PC-3 (cell line): ENCODE results near the gene GPR149. TPM values are rescaled to one million over a fixed set of nuclear protein-coding genes. Genes with fewer than 3 reads are reported as not detected.

Experiments used
- ATAC-seq: fragments of 200-7000 bp; cut with Tn5 transposase; 2 replicates; pipeline ENCODE4 v1.9.1; 2020; ENCODE audit warnings: mild to moderate bottlenecking, moderate library complexity
- BruUV-seq: library from RNA; stranded (reverse); fragments of 400-500 nt; replicated peaks from 2 replicates; lab custom pipeline; 2021; lab: Mats Ljungman, UMichigan
- CTCF ChIA-PET: fragments of 300-600 bp; sonication (Branson Sonifier 250); formaldehyde crosslinking; loops from one replicate; lab custom pipeline; 2022; ENCODE audit warnings: antibody characterized with exemption; lab: Charles Lee
- POLR2A ChIA-PET: fragments of 300-600 bp; sonication (Branson Sonifier 250); formaldehyde crosslinking; loops from one replicate; lab custom pipeline; 2022; ENCODE audit warnings: antibody characterized with exemption; ENCODE audit not compliant: unreplicated experiment; lab: Charles Lee
- DNase-seq: peaks from one replicate; pipeline ENCODE4 v3.0.0-alpha.2; 2015
- H2AFZ ChIP-seq: fragments of 300-600 bp; sonication (generic); 2 replicates; pipeline ENCODE4 v1.6.0; 2016; ENCODE audit warnings: antibody characterized with exemption, low read length
- H3F3A ChIP-seq: fragments of 300-600 bp; sonication (generic); one replicate; pipeline ENCODE4 v1.6.0; 2017; ENCODE audit warnings: antibody characterized with exemption, low read length, control low read depth, mild to moderate bottlenecking; ENCODE audit not compliant: unreplicated experiment
- H3K27ac ChIP-seq: fragments of 300-600 bp; sonication (generic); 2 replicates; pipeline ENCODE4 v1.5.1; 2016; ENCODE audit warnings: mild to moderate bottlenecking, low read length
- H3K27me3 ChIP-seq: fragments of 300-600 bp; sonication (generic); 2 replicates; pipeline ENCODE4 v1.6.1; 2016; ENCODE audit warnings: low read length, mixed read lengths
- H3K36me3 ChIP-seq: fragments of 300-600 bp; sonication (generic); 2 replicates; pipeline ENCODE4 v1.6.1; 2016; ENCODE audit warnings: low read depth, mixed run types, low read length, mixed read lengths
- H3K4me1 ChIP-seq: fragments of 300-600 bp; sonication (generic); 2 replicates; pipeline ENCODE4 v1.5.1; 2016; ENCODE audit warnings: low read length; ENCODE audit not compliant: insufficient read depth
- H3K4me2 ChIP-seq: fragments of 300-600 bp; sonication (generic); 2 replicates; pipeline ENCODE4 v1.6.0; 2016; ENCODE audit warnings: low read length
- H3K4me3 ChIP-seq: fragments of 300-600 bp; sonication (generic); 2 replicates; pipeline ENCODE4 v1.5.1; 2016; ENCODE audit warnings: mild to moderate bottlenecking, low read length, mixed read lengths
- H3K79me2 ChIP-seq: fragments of 300-600 bp; sonication (generic); 2 replicates; pipeline ENCODE4 v1.6.1; 2017; ENCODE audit warnings: low read length, mixed read lengths
- H3K9ac ChIP-seq: fragments of 300-600 bp; sonication (generic); 2 replicates; pipeline ENCODE4 v1.6.0; 2016; ENCODE audit warnings: mild to moderate bottlenecking, low read length
- H3K9me2 ChIP-seq: fragments of 300-600 bp; sonication (generic); replicated peaks from 2 replicates; pipeline ENCODE4 v1.6.1; 2016; ENCODE audit warnings: mixed run types, low read length, mixed read lengths
- H3K9me3 ChIP-seq: fragments of 300-600 bp; sonication (generic); 2 replicates; pipeline ENCODE4 v1.6.1; 2016; ENCODE audit warnings: low read length, mixed read lengths
- H4K20me1 ChIP-seq: fragments of 300-600 bp; sonication (generic); 2 replicates; pipeline ENCODE4 v1.6.1; 2016; ENCODE audit warnings: low read length, mixed read lengths
- EZH2 ChIP-seq: fragments of 300-600 bp; sonication (generic); IDR thresholded peaks from one replicate; pipeline ENCODE4 v1.6.1; 2017; ENCODE audit warnings: antibody characterized with exemption, mild to moderate bottlenecking, low read length; ENCODE audit not compliant: unreplicated experiment
- EZH2phosphoT487 ChIP-seq: fragments of 300-600 bp; sonication (generic); IDR thresholded peaks from 2 replicates; pipeline ENCODE4 v1.6.1; 2018; ENCODE audit warnings: mild to moderate bottlenecking, antibody characterized with exemption, low read length, borderline replicate concordance
- intact Hi-C: fragments of 100-400 bp; cut with micrococcal nuclease; formaldehyde crosslinking; loops from 2 replicates; pipeline ENCODE4 v1.9.0; 2023
- total RNA-seq: library from RNA; depleted of rRNA; stranded (reverse); fragments of >200 nt; gene quantifications from 2 replicates; pipeline ENCODE4 v1.2.3, GENCODE V29; 2014
- TF ChIP-seq, protein P1 (sequence below): fragments of 300-600 bp; sonication (generic); conservative IDR thresholded peaks from 2 replicates; pipeline ENCODE4 v1.5.1; 2017; ENCODE audit warnings: antibody characterized with exemption, low read depth, mild to moderate bottlenecking, low read length

GPR149 gene
- total RNA-seq, 1 experiment from 2014 or later, result not detected

DNA sequence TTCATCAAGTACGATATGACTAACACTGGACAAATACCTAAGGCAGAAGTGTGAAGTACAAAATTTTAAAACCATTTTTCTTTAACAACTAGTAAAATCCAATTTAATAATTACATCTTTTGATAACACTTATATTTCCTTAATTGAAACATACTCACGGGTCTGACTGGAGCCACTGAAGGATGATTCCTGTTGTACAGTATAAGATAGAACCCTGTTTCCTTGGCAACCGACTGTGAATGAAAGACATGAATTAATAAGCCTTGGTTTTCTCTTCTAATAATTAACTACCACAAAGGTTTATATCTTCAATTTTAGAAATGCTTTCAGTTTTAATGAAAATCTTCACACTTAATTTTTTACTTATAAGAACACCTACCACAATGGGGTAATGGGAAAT lies 125.1 kb downstream of the GPR149 start:
- POLR2A ChIA-PET, result no interaction called here
- CTCF ChIA-PET, result no interaction called here
- TF ChIP-seq, protein P1, sequence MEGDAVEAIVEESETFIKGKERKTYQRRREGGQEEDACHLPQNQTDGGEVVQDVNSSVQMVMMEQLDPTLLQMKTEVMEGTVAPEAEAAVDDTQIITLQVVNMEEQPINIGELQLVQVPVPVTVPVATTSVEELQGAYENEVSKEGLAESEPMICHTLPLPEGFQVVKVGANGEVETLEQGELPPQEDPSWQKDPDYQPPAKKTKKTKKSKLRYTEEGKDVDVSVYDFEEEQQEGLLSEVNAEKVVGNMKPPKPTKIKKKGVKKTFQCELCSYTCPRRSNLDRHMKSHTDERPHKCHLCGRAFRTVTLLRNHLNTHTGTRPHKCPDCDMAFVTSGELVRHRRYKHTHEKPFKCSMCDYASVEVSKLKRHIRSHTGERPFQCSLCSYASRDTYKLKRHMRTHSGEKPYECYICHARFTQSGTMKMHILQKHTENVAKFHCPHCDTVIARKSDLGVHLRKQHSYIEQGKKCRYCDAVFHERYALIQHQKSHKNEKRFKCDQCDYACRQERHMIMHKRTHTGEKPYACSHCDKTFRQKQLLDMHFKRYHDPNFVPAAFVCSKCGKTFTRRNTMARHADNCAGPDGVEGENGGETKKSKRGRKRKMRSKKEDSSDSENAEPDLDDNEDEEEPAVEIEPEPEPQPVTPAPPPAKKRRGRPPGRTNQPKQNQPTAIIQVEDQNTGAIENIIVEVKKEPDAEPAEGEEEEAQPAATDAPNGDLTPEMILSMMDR, result no peak
- no peak for TF ChIP-seq EZH2phosphoT487
- 0 out of 2 replicates have a peak, but pooled peaks cover 4% of the 10 kb centered on the region for H3K79me2 ChIP-seq
- H3K9me2 ChIP-seq, result no peaks in the 10 kb centered on the region
- no peak overlapping the region for H2AFZ ChIP-seq
- no peaks in the 10 kb centered on the region for H3K4me1 ChIP-seq
- H3K4me3 ChIP-seq, result no peak overlapping the region
- H3K9me3 ChIP-seq, result no peaks in the 10 kb centered on the region
- no peak for DNase-seq
- peaks cover 4% of the 10 kb centered on the region; the same call in 1 of the 2 replicates for H4K20me1 ChIP-seq
- H3K4me2 ChIP-seq, result no peak overlapping the region
- no peak overlapping the region for H3K27ac ChIP-seq
- no TSS peak for BruUV-seq
- no peak for ATAC-seq
- H3K9ac ChIP-seq, result no peak overlapping the region
- no peaks in the 10 kb centered on the region for H3K27me3 ChIP-seq
- intact Hi-C loops, result no loop called here
- peaks cover 88% of the 10 kb centered on the region for H3K36me3 ChIP-seq
- no peaks in the 10 kb centered on the region for H3F3A ChIP-seq

DNA sequence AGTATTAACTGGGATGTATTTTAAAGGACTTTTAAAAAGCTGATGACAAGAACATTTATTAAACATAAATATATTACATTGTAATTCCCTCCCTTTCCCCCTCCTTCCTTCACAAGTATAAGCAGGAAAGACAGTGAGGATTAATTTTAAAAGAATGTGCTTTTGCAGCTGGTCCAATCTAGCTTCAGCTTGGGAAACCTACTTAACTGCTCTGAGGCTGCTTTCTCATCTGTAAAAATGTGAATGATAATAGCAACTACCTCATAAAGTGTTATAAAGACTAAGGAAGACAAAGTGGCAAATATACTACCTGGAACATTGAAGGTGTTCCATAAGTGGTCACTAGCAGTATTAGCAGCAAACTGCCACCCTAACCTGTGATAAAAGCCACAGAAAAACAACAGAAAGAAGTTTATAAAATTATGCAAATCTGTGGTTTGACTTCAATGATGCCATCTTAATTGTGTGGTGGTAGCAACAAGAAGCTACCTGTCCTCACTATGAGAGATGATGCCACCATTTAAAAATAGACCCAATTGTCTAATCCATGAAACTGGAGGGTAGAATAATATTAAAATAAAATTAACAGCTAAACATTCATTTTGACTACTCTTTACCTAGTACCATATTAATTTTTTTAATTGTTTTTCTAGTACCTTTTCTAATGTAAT lies 125.7 kb downstream of the GPR149 start:
- Histone ChIP-seq H3K79me2 (0 out of 2 replicates have a peak, but pooled peaks cover 4% of the 10 kb centered on the region), H3K27me3 (no peaks in the 10 kb centered on the region), H3K9me3 (no peaks in the 10 kb centered on the region), H2AFZ (no peak overlapping the region), H3K27ac (no peak overlapping the region), H3K36me3 (peaks cover 87% of the 10 kb centered on the region), H3F3A (no peaks in the 10 kb centered on the region), H3K9me2 (no peaks in the 10 kb centered on the region), H3K9ac (no peak overlapping the region), H4K20me1 (peaks cover 4% of the 10 kb centered on the region; the same call in 1 of the 2 replicates), H3K4me2 (no peak overlapping the region), H3K4me3 (no peak overlapping the region), H3K4me1 (no peaks in the 10 kb centered on the region)
- ChIA-PET CTCF (no interaction called here), POLR2A (no interaction called here)
- intact Hi-C loops, result no loop called here
- TF ChIP-seq EZH2phosphoT487 (no peak), EZH2 (no peak)
- TF ChIP-seq, protein P1, result no peak
- BruUV-seq, result no TSS peak
- DNase-seq, result no peak
- ATAC-seq, result no peak

DNA sequence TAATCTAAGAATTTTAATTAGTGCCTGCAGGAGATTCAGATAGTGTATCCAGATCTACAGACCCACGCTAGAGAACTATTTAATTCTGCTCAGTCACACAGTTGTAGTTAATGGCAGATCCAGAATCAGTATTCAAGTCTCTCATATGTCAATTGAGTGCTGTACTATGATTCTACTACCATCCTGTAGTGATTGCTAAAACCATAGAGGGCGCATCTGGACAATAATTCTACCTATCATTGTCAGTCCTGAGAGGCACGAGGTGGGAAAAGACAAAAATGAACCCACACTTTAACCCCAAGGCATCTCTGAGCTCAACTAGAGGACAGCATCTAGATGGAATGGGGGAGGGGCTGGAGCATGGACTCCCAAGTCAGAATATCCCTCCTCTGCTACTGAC lies 128.4 kb downstream of the GPR149 start:
- peaks cover 80% of the 10 kb centered on the region for H3K36me3 ChIP-seq
- H4K20me1 ChIP-seq, result no peaks in the 10 kb centered on the region
- H3K4me3 ChIP-seq, result no peak overlapping the region
- H3K27ac ChIP-seq, result no peak overlapping the region
- H3K9ac ChIP-seq, result no peak overlapping the region
- no TSS peak for BruUV-seq
- no peak overlapping the region for H3K4me2 ChIP-seq
- H3F3A ChIP-seq, result no peaks in the 10 kb centered on the region
- ATAC-seq, result peak; percentile 33; the same call in 1 of the 2 replicates
- TF ChIP-seq EZH2, result no peak
- no peak for TF ChIP-seq EZH2phosphoT487
- TF ChIP-seq, protein P1, result peak; percentile 36; the same call in 1 of the 2 replicates
- no peaks in the 10 kb centered on the region for H3K27me3 ChIP-seq
- ChIA-PET CTCF (no interaction called here), POLR2A (no interaction called here)
- no peaks in the 10 kb centered on the region for H3K4me1 ChIP-seq
- no peaks in the 10 kb centered on the region for H3K79me2 ChIP-seq
- no peaks in the 10 kb centered on the region for H3K9me2 ChIP-seq
- DNase-seq, result no peak
- intact Hi-C loops, result no loop called here
- H2AFZ ChIP-seq, result no peak overlapping the region
- no peaks in the 10 kb centered on the region for H3K9me3 ChIP-seq
